Right hindlimb (tissue), 1 donor: ENCODE measurements around the gene CDON.
A peak's percentile ranks its signal among the peaks of the same experiment; 100 is the strongest.

Experiments
- DNase-seq: peaks from one replicate; pipeline ENCODE4 v3.0.0-alpha.2; 2018

The CDON gene

GRCh38 chr11:125942771-125943428, 119.8 kb downstream of the CDON start:
- no peak for DNase-seq

GRCh38 chr11:125941619-125942611, 120.8 kb downstream of the CDON start:
- DNase-seq, result peak; percentile 83

- peak; percentile 52 for DNase-seq
Observed at GRCh38 chr11:125941267-125941618, 121.4 kb downstream of the CDON start.

GRCh38 chr11:125940145-125940544, 122.5 kb downstream of the CDON start:
- no peak for DNase-seq

DNA sequence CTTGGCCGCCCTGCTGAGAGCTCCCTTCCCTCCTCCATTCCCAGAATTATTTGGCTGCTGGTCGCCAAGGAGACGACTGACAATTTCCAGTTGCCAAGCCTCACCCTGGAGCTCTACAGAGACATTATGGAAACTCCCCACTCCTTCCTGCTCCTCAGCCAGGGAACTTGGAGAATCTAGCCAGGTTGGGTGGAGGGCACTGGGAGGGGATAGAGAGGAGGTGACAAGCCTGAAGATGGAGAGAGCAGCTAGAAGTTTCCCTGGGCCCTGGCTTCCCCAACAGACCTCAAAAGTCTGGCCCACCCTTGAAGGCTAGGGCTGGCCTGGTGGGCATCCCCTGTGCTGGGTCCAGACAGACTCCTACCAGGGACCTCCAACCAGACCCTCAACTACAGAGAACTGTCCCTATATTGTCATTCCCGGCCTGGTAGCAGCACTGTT, 123.6 kb downstream of the CDON start:
- peak; percentile 84 for DNase-seq

DNA sequence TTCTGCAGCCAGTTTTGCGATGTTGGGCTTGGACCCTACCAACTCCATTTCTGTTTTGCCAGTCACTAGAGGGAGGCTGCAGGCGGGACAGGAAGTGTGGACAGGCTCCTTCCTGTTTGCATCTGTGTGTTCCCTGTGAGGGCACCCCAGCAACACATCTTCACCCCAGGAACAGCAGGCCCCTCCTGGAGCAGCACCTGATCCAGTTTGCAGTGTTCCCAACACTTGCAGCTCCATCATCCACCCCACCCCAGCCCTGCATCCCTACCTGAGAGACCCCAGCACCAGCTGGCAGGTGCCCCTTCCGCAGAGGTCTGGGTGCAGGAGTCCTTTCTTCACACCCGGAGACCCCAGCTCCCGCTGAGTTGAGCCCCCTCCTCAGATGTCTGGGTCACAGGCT, 124.2 kb downstream of the CDON start:
- no peak for DNase-seq

- peak; percentile 85 for DNase-seq
Observed at GRCh38 chr11:125935618-125936199, 127.0 kb downstream of the CDON start.

DNA sequence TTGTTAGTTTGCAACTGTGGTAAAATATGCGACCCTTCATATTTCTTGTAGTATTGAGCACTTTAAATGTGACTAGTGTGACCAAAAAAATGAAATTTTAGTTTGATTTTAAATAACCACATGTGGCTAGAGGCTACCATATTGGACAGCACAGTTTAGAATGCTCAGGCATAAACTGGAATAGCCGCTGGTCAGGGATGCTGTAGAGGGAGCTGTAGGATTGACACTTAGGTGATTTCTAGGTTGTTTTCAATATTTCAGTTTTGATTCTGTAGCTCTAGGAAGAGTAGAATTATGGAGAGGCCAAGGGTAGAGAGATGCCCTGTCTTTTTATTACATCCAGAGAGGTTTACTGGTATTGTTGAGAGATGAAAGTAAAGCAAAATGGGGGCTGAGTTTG, 127.6 kb downstream of the CDON start:
- no peak for DNase-seq

DNA sequence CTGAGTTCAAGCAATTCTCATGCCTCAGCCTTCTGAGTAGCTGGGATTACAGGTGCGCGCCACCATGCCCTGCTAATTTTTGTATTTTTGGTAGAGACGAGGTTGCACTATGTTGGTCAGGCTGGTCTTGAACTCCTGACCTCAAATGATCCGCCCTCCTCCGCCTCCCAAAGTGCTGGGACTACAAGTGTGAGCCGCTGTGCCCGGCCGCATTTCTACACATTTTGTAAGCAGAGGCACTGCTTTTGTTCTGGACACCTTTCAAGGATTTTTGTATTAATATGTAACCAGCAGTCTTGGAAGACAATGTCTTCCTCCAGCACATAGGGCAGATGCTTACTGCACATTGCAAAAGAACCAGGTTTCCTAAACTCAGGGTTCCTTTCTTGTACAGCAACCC, 128.2 kb downstream of the CDON start:
- DNase-seq, result no peak

GRCh38 chr11:125933030-125933813, 129.4 kb downstream of the CDON start:
- no peak for DNase-seq

DNA sequence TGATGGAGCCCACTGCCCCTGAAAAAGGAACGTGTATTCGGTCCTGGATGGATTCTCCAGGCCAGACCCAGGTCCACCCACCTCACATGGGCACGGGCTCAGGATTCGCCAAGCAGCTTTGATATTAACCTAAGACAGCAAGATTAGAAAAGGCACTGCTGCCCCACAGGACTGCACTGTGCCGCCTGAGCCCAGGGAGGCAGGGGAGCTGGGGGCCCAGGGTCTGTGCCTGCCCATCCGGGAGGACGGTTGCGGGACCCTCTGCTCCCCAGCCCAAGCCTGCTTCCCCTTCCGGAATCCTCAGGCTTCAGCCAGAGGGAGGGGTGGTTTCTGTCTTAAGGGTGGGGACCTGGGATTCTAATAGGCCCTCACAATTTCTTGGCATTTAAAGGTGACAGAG, 130.4 kb downstream of the CDON start:
- DNase-seq, result no peak

- peak; percentile 73 for DNase-seq
Observed at GRCh38 chr11:125931668-125932067, 131.0 kb downstream of the CDON start.

DNA sequence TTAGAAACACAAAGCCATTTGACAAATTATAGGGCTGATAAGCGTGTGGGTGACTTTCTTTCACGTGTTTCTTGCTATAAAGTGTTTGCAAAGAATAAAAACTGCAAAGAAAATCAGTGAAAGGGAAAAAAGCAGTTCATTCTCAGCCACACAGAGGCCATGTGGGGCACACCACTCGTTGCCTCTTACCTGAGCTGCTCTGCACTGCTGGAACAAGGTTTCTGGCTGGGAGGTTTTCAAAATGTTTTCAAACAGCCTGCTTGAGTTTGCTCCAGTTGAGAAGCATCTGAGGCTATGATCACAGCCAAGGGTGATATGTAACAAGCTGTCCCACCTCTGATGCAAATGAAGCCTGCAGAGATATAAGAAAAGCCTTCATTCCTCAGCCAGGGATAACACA, 131.6 kb downstream of the CDON start:
- no peak for DNase-seq

- no peak for DNase-seq
Observed at GRCh38 chr11:125930076-125930450, 132.6 kb downstream of the CDON start.

GRCh38 chr11:125929445-125930075, 133.1 kb downstream of the CDON start:
- no peak for DNase-seq

DNA sequence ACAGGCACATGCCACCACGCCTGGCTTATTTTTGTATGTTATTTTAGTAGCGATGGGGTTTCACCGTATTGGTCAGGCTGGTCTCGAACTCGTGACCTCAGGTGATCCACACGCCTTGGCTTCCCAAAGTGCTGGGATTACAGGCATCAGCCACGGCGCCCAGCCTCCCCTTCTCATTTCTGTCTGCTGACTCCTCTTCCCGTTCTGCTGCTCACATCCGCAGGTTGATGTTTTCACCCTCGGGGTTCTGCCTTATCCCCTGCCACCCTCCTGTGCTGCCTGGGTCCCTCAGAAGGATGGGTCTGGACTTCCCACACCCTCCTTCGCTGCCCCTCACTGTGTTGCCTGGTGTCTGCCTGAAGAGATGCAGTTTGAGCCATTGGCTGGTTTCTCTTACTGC, 136.0 kb downstream of the CDON start:
- no peak for DNase-seq

DNA sequence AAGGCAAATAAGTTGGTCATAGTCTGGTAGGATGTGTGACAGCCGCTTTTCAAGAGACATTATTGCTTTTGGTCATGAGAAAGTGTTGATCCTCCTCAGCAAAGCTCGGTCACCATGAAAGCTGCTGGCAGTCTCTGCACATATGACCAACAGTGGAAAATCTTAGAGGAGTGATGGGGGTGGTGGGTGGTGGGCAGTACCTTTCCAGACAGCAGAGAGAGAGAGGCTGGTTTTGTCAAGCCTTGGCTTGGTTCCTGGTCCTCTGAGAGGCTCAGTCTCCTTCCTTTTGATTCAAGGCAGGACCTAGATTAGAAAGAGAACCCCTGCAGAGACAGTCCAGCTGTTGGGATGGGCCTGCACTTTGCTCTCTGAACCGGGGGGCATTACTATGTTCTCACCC, 136.9 kb downstream of the CDON start:
- no peak for DNase-seq

GRCh38 chr11:125925247-125925740, 137.4 kb downstream of the CDON start:
- DNase-seq, result no peak

DNA sequence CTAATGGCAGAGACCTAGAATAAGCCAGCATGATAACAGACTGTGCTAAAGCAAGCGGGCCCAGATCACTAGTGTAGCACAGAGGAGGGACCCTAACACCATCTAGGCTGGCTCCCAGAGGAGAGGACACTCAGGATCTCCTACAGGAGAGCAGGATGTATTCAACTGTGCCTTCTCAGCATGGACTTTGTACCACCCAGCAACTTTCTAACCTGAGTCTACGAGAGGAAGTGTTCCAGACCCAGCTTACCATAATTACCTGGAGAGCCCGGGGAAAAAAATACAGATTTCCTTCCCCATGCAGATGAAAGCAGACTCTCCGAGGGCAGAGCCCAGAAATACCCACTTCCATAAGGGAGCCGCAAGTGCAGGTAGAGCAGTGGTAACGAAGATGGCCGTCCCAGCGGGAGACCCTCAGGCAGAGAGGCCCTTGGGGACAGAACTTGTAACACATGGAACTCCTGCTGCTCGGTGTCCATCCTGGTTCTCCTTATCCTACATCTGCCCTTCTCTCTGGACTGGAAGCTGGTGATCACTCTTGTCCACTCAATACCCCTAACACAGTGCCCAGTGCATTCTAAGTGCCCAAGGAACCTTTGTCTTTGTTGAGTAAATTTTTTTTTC, 138.2 kb downstream of the CDON start:
- DNase-seq, result no peak

DNA sequence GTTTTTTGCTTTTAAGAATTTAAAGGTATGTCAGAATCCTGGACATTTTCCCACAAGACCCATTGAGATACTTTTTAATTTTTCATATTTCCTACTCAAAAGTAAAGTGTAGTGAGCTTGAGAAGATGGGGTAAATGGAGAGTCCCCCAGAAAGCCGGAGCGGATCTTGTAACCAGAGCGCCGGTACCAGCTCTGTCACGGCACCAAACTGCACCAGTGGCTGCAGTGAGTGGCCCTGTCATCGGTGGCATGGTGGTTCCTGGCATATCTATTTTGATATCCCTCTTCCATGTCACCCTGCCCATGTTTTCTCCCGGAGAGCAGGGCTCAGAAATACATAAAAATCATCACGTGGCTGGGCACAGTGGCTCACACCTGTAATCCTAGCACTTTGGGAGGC, 139.0 kb downstream of the CDON start:
- no peak for DNase-seq

DNA sequence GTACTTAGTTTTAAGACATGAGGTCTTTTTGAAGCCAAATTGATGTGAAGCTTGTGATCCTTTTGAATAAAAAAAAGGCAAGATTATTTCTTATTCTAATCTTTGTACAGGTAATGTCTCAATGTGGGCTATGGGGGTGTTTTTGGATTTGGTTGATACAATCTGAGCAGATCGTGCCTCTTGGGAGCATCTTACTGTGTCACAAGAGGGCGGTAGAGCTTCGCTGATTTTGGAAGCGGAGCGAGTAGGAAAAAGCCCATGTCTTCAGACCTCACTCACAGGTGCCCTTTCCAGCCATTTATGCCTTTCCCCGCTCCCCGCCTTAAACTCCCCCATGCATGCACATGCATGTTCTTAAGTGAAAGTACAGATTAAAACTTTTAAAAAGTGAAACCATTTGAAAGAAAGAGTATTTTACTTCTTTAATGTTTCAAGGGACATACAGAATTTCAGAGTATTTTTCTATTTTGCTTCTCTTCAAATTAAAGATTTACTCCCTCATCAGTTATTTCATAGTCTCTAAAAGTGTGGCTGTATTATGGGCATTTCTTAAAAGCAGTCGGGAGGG, 139.6 kb downstream of the CDON start:
- peak; percentile 80 for DNase-seq
